ENCODE results near the gene ANKS1A.
"Not testable (repeated sequence)": the region's sequence is repeated elsewhere in the genome, so short reads cannot be mapped to it uniquely, and the experiment has no call there.

Gene ANKS1A

DNA sequence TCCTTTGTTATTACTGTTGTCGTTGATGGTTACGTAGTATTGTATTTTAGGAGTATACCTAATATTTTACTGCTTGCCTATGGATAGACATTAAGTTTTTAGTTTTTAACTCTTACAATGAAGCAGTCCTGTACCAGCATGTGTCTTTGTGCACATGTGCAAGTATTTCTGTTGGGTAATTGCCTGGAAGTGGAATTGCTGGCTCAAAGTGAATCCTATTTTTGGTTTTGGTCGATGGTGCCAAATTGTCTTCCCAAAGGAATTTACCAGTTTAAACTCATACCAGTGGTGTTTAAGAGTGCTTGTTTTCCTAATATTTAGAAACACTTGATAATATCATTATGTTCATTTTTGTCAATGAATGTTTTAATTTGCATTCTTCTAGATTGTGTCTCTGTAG lies 75.5 kb downstream of the ANKS1A start:
- no peak for DNase-seq

DNA sequence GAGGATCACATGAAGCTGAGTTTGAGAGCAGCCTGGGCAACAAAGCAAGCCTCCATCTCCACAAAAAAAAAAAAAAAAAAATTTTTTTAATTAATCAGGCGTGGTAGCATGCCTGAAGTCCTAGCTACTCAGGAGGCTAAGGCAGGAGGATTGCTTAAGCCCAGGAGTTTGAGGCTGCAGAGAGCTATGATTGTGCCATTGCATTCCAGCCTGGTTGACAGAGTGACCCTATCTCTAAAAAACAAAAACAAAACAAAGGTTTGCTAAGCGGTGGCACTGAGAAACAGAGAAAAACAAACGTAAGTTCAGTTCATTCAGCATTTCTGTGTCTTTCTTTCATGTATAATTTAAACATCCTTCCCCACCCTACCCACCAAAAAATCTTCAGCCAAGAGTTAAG lies 78.4 kb downstream of the ANKS1A start:
- no peak for DNase-seq

DNA sequence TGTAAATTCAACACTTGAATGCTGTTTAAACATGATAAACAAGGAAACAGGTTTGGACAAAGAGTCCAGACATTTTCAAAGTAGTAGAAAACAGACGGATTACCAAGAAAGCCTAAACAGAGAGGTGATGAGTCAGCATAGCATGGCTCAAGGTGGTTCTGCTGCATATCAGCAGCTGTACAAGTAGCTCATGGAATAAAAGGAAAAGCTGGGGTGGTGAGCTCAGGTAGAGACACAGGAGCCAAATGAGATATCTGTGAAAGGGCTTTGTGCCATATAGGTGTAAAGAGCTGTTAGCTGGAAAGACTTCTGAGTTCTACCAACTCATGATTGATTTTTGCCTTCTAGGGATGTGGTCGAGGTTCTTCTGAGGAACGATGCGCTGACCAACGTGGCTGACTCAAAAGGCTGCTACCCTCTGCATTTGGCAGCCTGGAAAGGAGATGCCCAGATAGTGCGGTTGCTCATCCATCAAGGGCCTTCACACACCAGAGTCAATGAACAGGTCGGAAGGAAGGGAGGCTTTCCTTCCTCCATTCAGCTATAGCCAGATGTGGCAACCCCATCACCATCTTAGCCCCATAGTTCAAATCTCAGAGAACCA lies 80.7 kb downstream of the ANKS1A start:
- no peak for DNase-seq

DNA sequence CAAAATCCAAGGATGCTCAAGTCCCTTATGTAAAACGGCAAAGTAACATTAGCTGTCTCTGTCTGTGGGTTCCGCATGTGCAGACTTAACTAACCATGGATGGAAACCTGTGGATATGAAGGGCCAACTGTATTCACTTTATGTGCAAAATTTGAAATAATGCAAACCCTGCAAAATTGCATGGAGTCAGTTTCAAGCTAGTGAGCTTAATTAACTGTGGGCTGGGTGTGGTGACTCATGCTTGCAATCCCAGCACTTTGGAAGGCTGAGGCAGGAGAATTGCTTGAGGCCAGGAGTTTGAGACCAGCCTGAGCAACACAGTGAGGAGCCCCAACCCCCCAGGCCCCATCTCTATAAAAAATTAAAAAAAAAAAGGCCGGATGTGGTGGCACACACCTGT lies 81.4 kb downstream of the ANKS1A start:
- no peak for DNase-seq

DNA sequence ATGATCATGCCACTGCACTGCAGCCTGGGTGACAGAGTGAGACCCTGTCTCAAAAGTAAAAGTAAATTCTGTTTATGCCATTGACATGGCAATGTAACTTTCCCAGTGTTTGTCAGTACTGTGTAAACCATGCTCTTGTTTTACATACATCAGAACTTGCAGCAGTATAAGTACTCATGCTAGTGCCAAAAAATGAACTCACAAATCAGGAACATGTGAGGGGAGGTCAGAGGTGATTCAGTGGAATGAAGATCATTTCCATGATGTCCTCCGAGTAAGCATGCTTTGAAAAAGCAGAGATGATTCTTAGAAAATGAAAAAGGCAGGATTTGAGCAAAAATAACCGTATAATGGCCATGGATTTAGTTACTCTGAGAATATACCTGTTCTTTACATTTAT lies 81.9 kb downstream of the ANKS1A start:
- no peak for DNase-seq

DNA sequence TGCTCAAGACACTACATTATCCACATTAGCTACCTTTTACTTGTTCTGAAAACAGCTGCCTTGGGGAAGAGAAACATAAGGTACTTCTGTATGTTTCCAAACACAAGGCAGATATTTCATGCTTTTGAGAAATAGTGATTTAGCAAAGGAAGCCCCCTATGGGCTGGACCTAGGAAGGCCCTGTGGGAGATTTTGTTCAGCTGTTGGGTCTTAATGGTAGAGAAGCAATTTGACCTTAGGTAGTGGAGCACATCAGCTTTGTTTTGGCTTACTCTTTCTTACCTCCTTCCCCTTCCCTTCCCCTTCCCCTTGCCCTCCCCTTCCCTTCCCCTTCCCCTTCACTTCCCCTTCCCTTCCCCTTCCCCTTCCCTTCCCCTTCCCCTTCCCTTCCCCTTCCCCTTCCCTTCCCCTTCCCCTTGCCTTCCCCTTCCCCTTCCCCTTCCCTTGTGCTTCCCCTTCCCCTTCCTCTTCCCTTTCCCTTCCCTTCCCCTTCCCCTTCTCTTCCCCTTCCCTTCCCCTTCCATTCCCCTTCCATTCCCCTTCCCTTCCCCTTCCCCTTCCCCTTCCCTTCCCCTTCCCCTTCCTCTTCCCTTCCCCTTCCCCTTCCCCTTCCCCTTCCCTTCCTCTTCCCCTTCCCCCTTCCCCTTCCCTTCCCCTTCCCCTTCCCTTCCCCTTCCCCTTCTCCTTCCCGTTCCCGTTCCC lies 84.6 kb downstream of the ANKS1A start:
- no peak for DNase-seq

DNA sequence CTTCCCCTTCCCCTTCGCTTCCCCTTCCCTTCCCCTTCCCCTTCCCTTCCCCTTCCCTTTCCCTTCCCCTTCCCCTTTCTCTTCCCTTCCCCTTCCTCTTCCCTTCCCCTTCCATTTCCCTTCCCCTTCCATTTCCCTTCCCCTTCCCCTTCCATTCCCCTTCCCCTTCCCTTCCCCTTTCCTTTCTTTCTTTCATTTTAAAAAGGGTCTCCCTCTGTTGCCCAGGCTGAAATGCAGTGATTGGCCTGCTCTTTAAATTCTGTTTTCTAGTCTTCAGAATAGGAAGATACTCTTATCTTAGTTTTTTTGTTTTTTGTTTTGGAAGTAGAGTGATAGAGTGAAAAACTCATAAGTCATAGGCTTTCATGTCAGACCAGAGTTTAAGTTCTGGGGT lies 85.2 kb downstream of the ANKS1A start:
- DNase-seq = no peak

DNA sequence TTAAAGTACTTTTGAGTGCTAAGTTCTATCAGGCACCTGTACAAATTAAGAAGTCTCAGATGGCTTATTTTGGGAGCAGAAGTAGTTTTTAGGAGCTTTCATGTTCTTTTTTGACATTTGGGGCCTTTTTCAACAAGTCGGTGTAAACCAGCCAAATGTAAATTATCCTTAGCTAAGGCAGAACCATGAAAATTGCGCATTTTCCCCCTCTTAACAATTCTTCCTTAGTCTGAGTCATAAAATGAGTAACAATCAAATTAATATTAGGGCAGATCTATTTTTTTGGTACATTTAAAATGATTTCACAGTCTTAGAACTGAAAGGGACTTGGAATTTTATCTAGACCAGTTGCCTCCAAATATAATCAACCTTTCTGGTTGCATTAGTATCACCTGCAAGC lies 87.2 kb downstream of the ANKS1A start:
- no peak for DNase-seq

DNA sequence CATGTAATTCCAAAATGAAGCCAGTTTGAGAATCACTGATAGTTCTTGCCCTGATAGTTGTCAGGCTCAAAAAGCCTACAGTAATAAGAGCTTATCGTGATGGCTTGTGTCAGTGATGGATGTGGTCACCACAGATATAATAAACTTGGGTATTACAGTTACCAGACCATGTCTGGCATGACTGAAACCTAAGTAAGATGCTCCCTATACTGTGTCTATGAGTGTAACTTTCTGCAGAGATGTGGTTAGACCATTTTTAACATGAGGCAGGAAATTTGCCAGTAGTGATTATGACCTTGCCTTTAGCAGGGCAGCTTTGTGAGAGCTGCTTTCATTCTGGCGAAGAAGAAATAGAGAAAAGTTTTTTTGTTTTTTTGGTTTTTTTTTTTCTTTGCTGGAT lies 90.2 kb downstream of the ANKS1A start:
- no peak for DNase-seq

DNA sequence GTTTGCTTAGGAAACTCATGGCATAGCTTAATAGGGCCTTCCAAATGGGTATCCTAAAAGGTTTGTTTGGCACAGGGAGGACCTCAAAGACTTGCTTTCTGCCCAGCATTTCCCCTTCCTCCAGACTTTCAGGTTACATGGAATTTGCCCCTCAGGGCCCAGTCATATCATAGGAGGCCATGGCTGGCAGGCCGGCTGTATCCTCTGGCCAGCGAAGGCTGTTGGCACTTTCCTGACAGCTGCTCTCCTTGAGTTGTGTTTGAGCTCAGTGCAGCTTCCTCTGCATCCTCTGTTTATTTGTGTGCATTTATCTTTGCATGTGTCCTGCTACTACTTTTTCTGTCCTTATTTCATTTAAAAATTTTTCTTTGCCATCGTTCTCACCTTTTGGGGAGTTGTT lies 90.9 kb downstream of the ANKS1A start:
- DNase-seq = no peak

DNA sequence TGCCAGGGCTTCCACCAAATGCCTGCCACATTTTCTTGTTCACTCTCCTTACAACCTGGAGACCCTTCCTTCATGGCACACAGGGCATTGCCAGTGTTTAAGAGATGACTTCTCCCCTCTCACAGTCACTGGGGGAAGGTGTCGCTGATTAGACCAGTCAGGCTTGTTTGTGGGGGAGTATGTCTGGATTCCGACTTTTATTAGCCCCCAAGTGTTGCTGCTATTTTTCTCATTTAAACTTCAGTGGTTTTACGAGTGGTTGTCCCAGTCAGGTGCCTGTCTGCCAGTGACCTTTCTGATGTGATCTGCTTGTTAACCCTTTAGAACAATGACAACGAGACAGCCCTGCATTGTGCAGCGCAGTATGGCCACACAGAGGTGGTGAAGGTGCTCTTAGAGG lies 92.3 kb downstream of the ANKS1A start:
- DNase-seq = no peak

DNA sequence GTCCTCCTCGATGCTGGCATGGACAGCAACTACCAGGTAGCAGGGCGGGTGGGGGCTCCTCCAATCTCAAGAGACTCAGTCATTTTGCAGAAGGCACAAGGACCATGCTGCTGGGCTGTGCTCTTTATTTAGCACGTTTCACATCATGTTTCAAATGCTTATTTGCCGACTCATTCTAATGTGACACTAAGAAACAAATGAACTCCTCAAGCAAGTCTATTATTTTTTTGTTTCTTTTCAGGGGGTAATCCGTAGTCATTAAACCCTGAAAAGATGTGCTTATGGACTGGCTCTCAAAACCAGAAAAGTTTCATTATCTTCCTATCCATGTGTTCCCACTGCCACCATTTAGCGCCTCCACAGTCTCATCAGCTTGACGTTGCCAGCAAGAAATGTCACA lies 92.9 kb downstream of the ANKS1A start:
- no peak for DNase-seq

DNA sequence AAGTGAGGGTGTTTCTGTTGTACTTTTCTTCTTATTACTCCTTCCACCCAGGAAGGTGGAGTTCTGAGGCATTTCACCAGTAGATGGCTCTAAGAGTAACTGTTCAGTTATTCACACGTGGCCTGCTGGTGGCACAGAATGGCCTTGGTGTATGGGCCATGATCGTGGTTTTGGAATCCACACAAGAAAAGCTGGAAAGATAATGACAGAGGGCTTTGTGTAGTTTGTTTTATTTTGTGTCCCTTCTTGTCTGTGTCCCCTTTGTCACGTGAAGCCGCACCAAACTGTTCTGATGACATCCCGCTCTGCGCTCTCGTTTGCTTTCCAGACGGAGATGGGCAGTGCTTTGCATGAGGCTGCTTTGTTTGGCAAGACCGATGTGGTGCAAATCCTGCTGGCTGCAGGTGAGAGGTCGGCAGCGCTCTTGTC lies 93.4 kb downstream of the ANKS1A start:
- DNase-seq = no peak

DNA sequence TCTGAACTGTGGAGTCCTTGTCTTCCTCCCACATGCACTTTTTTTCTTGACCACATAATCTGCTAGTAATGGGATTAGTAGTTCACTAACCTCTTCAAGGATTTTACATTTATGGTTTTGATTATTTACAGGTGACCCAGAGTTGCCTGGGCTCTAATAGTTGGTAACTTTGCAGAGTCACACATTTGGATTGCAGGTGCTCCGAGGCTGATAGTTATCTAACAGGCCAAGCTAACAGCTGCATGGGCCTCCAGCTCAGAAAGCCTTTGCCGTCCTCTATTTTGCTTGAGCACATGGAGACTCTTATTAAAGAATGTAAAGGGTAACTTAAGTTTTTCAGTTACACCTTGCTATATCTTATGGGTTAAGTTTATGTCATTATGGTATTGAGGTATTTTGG lies 95.4 kb downstream of the ANKS1A start:
- DNase-seq = no peak

DNA sequence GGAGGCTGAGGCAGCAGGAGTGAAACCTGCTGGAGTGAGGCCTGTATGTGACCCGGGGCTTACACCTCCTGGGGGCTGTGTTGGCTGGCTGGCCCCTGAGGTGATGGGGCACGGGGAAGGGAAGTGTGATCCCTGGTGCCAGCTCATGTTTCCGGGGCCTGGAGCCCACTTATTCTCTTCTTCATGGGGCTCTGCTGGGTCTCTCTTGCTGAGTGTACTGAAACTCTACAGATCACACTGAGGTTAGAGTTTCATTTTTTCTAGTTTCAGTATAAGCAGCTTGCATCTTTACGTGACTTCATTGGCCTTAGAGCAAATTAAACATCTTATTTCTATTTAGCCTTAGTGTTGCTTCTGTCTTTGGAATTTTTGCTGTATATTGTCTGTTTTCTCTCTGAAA lies 96.2 kb downstream of the ANKS1A start:
- DNase-seq = no peak

DNA sequence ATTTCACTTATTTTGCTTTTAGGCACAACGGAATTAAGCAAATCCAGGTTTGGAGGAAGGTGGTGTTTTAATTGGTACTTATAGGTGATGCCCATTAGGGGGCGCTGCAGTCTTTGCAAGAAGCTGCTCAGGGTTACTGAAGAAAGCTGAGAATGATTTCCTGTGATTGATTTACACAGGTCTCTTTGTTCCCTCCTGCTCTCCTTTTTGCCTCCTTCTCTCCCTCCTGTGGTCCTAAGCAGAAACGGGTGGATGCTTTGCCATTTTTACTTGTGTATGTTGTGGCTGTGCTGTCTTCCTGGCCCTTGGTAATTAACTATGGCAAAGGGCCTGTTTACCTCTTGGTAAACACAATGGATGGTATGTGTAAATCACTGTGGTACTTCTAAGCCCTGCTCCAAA lies 97.8 kb downstream of the ANKS1A start:
- peak; percentile 73 for DNase-seq

DNA sequence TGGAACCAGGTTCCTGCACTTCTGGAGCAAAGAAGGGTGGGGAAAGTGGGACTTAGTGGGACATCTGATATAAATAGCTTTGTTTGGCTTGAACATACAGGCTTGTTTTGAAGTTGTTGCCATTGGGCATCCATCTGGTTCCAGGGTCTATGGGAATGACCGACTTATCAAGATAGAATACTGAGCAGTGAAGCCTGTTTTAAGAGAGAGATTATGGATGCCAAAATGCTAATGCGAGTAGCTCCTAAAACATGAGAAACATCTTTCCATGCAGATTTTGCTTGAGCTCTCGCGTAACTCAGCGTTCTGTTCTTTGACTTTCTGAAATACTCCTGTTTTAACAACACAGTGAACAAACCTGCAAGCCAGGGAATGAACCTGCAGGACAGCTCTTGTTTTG lies 98.5 kb downstream of the ANKS1A start:
- no peak for DNase-seq

DNA sequence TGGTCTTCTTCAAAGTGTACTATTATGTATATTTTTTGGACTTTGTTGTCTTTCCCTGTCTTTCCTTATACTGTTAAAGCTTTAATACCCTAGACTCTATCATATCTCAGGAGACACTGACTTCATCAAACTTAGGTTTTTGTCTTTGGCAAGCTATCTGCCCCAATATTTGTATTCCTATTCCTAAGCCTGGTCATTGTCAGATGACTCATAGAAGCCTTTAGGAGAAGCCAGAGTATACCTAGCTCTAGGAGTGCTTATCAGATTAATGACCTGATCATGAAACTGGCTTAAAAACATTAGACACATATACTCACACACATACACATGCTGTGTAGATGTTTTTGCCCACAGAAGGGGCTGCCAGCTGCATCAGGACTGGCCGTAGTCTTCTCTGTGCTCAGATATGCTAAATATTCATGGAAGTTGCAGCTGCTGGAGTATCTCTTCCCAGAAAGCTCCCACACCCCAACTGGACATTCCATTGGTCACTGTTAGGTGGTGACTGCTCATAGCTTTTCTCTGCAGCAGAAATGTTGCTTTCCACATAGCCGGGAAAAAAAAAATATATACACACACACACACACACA lies 102.0 kb downstream of the ANKS1A start:
- no peak for DNase-seq

DNA sequence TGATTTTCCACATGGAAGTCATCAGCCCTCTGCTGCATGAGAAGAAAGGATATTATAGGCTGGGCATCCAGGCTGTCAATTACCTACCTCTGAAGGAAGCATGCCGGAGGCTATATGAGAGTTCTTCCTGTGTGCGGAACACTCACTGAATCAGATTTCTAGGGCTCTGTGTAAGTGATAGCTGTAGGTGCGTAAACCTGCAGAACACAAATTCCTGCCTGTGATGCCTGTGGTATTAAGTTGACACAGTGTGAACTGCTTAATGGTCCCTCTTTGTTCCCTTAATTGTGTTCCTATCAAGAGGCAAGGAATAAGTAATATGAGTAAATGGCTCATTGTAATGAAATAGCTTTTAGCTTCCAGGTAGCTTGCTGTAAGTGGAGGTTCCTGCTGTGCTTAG lies 103.3 kb downstream of the ANKS1A start:
- no peak for DNase-seq

DNA sequence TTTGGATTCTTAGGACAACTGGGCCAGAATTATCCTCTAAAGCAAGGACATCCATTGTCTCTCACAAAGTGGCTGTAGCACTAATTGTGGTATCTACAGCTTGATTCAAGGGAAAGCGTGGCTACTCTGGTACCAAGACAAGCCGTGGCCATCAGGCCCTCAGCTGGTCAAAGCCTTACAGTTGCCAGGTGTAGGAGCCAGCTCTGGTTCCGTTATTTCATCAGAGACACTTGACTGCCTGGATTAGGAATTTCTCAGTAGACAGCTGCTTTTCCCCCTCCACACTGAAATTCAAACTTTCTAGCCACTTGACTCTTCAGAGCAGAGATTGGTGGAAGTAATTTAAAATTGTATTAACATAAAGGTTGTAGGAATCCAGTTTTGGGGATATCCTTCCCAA lies 104.2 kb downstream of the ANKS1A start:
- no peak for DNase-seq

DNA sequence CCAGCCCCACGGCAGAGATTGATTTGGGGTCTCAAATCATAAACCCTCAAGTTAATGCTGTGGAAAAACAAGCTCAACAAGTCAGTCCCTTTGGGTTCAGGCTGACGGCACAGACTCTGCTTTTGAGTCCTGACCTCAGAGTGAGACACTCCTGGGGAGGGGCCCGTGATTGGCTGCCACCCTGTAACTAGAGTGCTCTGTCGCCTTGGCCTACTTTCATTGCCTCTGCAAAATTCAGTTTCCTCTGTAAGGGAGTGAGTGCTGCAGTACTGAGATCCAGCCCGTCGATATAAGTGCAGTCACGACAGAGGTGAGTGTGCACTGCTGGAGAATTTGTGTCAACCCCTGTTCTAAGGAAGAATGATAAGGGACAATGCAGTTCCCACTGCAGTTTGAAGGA lies 105.6 kb downstream of the ANKS1A start:
- no peak for DNase-seq

DNA sequence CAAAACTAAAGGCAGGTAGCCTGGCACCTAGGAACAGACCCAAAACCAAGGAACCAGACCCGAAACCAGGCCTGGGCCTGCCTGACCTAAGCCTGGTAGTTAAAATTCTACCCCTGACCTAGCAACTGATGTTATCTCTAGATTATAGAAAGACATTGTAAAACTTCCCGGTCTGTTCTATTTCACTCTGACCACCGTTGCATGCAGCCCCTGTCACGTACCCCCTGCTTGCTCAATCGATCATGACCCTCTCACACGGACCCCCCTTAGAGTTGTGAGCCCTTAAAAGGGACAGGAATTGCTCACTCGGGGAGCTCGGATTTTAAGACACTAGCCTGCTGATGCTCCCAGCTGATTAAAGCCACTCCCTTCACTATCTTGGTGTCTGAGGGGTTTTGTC lies 109.4 kb downstream of the ANKS1A start:
- not testable (repeated sequence) for DNase-seq

DNA sequence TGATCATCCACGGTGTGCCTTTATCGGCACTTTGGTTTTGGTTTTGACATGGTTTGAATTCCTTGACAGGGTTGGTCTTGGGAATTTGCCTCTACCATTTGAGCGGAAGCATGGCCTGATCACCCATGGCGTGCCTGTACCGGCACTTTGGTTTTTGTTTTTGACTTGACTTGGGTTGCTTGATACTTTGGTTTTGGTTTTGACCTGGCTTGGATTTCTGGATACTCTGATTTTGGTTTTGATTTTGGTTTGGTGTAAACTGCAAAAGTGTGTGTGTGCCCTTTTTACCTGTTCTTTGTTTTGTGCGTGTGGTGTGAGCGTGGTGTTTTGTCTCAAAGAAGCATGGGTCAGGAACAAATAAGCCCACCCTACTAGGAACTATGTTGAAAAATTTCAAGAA lies 110.1 kb downstream of the ANKS1A start:
- DNase-seq = not testable (repeated sequence)

DNA sequence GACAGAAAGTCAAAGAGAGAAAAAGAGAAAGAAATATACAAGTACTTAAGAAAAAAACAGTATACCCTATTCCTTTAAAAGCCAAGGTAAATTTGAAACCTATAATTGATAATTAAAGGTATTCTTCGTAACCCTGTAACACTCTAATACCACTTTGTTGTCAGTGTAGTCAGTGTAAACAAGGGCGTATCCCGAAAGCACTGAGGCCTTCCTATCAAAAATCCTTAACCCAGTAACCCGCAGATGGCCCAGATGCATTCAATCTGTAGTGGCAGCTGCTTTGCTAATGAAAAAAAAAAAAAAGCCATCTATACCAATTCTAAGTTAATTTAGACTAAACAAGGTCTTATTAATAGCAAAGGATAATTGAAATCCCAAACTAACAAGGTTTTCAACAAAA lies 110.9 kb downstream of the ANKS1A start:
- not testable (repeated sequence) for DNase-seq

DNA sequence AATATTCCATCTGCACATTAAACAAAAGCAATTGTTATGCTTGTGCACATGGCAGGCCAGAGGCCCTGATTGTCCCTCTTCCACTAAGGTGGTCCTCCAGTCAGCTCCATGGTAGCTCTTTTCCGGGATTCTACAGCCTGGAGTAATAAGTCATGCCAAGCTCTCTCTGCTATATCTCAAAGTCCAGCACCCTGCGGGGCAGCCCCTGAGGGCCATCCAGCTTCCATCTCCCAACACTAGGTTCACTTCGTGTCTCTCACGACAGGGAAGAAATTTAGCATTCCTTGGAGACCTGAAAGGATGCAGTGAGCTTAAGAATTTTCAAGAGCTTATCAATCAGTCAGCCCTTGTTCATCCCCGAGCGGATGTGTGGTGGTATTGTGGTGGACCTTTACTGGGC lies 112.3 kb downstream of the ANKS1A start:
- not testable (repeated sequence) for DNase-seq

Measured in stimulated activated CD8-positive, alpha-beta memory T cell treated with anti-CD3 and anti-CD28 coated beads, Interleukin-4, amount 100 ng/mL, for 48 hours (primary cell).